Chondrocyte (in vitro differentiated cells): ENCODE measurements around the gene ZC3H15. TPM values are rescaled to one million over a fixed set of nuclear protein-coding genes. Genes with fewer than 3 reads are reported as not detected.

Experiments
- DNase-seq: peaks from one replicate; pipeline ENCODE4 v3.0.0; 2021; ENCODE audit warnings: mixed read lengths, low spot score
- H3K27ac Mint-ChIP-seq: one replicate; pipeline ENCODE4 v1.8.0; 2021; ENCODE audit warnings: mild to moderate bottlenecking, moderate library complexity, mixed read lengths; ENCODE audit not compliant: unreplicated experiment
- H3K27me3 Mint-ChIP-seq: 2 replicates; pipeline ENCODE4 v1.8.0; 2021; ENCODE audit warnings: low read depth, mixed read lengths
- H3K36me3 Mint-ChIP-seq: 2 replicates; pipeline ENCODE4 v1.8.0; 2021; ENCODE audit warnings: low read depth, mixed read lengths
- H3K4me1 Mint-ChIP-seq: 2 replicates; pipeline ENCODE4 v1.8.0; 2021; ENCODE audit warnings: low read depth, mild to moderate bottlenecking, mixed read lengths
- H3K4me3 Mint-ChIP-seq: one replicate; pipeline ENCODE4 v1.8.0; 2021; ENCODE audit warnings: mild to moderate bottlenecking, moderate library complexity, mixed read lengths; ENCODE audit not compliant: unreplicated experiment
- H3K9me3 Mint-ChIP-seq: 2 replicates; pipeline ENCODE4 v1.8.0; 2021; ENCODE audit warnings: low read depth, mixed read lengths
- CTCF ChIP-seq: fragments of 200-600 bp; sonication (generic); IDR thresholded peaks from 2 replicates; pipeline ENCODE4 v1.5.0; 2021; ENCODE audit warnings: antibody characterized with exemption, mild to moderate bottlenecking, moderate library complexity
- total RNA-seq: library from RNA; stranded (reverse); gene quantifications from 3 replicates; pipeline ENCODE4 v1.2.1, GENCODE V29; 2021

Gene ZC3H15
- total RNA-seq, 1 donor from 2014 or later = 46.4 TPM

DNA sequence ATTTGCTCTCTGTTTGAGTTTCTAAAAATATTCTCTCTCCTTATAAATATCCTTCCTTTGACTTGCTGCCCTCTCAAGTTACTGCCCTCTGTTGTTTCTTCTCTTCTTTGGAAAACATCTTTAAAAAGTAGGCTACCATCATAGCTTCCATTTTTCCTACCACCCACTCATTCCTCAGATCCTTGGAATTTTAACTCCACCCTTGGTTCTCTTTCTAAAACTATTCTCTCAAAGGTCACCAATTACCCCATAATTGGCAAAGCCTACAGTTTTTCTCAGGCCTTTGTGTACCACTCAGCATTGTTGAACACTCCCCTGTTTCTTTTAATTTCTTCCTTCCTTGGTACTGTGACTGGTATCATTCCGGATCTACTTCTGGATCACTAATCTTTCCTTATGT is 60.8 kb downstream of the ZC3H15 start:
- no peak overlapping the region for H3K4me3 Mint-ChIP-seq
- peaks cover 2% of the 10 kb centered on the region for H3K9me3 Mint-ChIP-seq
- DNase-seq = no peak
- no peaks in the 10 kb centered on the region for H3K27me3 Mint-ChIP-seq
- TF ChIP-seq CTCF = peak; percentile 18
- peaks cover 23% of the 10 kb centered on the region for H3K4me1 Mint-ChIP-seq
- no peaks in the 10 kb centered on the region for H3K36me3 Mint-ChIP-seq
- no peak overlapping the region for H3K27ac Mint-ChIP-seq

DNA sequence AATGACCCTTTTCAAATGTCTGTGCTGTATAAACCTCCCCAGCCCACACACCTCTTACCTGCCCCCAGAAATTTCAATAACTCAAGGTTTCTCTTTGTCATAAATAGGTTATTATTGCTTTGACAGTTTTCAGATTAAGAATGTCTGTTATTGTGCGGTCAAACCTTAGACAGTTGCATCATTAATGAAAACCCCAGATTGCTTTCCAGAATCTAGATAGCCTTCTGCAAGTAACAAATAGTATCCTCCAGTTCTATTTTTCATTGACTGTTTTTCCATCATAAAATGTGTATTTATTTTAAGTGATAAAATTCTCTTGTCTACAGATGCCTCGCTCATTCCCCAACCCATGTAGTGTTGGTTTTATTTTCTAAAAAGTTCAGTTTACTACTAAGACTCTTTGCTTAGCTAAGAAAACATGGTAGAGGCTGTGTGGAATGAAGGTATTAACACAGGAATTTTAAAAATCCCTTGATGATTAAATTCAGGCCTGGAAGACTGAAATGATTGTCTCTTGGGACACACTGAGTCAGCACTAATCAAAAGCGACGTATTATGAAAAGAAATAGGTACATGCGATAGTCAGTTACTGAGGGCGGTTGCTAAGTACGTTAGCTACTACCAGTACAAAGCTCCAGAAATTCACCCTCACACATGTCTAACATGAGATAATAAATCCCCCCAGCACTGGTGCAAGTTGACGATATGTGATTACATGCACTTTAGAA is 65.4 kb downstream of the ZC3H15 start:
- no peak for DNase-seq
- H3K27me3 Mint-ChIP-seq = no peaks in the 10 kb centered on the region
- no peaks in the 10 kb centered on the region for H3K36me3 Mint-ChIP-seq
- H3K4me1 Mint-ChIP-seq = peaks cover 28% of the 10 kb centered on the region
- peak overlapping the region; percentile 90 for H3K27ac Mint-ChIP-seq
- no peaks in the 10 kb centered on the region for H3K9me3 Mint-ChIP-seq
- TF ChIP-seq CTCF = no peak
- peak overlapping the region; percentile 24 for H3K4me3 Mint-ChIP-seq

DNA sequence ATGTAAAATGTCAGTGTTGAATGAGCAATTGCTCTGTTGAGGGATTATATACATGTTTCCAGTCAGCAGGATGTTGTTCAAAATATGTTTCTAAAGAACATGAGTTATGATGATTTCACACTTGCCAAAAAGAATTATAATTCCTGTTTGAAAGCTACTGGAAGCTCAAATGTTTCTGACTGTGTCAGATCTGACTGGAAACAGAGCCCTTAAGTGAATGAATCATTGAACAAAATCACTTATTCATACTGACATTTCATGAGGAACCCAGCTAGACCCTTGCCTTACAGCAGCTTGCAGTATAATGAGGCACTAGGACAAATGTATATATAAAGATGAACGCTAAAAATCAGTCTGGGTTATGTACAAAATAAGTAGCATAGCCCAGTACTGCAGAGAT is 68.4 kb downstream of the ZC3H15 start:
- no peaks in the 10 kb centered on the region for H3K27me3 Mint-ChIP-seq
- H3K9me3 Mint-ChIP-seq = no peaks in the 10 kb centered on the region
- no peak overlapping the region for H3K4me3 Mint-ChIP-seq
- DNase-seq = no peak
- no peak for TF ChIP-seq CTCF
- peaks cover 35% of the 10 kb centered on the region for H3K4me1 Mint-ChIP-seq
- H3K36me3 Mint-ChIP-seq = no peaks in the 10 kb centered on the region
- peak overlapping the region; percentile 3 for H3K27ac Mint-ChIP-seq

GRCh38 chr2:186554850-186555671 is 69.0 kb downstream of the ZC3H15 start:
- TF ChIP-seq CTCF = no peak
- H3K4me3 Mint-ChIP-seq = no peak overlapping the region
- no peaks in the 10 kb centered on the region for H3K9me3 Mint-ChIP-seq
- no peaks in the 10 kb centered on the region for H3K36me3 Mint-ChIP-seq
- H3K4me1 Mint-ChIP-seq = peaks cover 35% of the 10 kb centered on the region
- peak overlapping the region; percentile 6 for H3K27ac Mint-ChIP-seq
- no peak for DNase-seq
- no peaks in the 10 kb centered on the region for H3K27me3 Mint-ChIP-seq

DNA sequence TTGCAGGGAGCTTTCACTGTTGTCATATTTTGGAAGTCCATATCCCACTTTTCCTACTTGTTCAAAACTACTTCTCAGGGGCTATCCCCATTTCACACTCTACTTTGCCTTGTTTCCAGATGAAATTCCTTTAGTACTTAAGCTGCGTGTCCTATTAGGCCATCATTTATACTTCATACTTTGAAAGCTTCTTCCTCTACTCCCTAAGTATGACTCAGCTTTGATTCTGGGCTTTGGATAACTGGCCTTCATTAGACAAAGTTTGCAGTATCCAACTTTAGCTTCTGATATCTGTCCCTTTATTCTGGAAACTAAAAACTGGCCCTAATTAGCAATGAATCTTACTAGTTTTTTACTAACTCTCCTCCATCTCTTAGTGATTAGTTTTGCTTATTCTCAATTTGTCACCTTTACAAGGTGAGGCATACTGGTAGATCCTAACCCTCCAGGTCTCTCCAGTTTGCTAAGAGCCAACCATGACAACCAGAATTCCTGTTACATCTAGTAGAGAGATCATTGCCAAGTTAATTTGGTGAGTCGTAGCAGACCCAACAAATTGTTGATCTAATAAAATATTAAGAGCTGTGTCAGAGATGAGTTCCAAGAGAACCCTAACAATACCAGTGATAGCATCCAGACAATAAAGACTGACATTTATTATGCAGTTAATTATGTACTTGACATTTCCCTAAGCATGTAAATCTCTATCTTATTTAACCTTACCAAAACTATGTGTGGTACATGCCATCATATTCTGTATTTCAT is 72.6 kb downstream of the ZC3H15 start:
- DNase-seq = no peak
- no peaks in the 10 kb centered on the region for H3K27me3 Mint-ChIP-seq
- TF ChIP-seq CTCF = no peak
- no peak overlapping the region for H3K27ac Mint-ChIP-seq
- H3K36me3 Mint-ChIP-seq = peaks cover 5% of the 10 kb centered on the region
- H3K4me3 Mint-ChIP-seq = no peak overlapping the region
- H3K4me1 Mint-ChIP-seq = peaks cover 30% of the 10 kb centered on the region
- peaks cover 7% of the 10 kb centered on the region for H3K9me3 Mint-ChIP-seq
